ENCODE results near the gene CBR3. TPM values are rescaled to one million over a fixed set of nuclear protein-coding genes. Genes with fewer than 3 reads are reported as not detected.

CBR3 gene
- total and polyA plus RNA-seq, 2 donors (not counting 1 experiment from before 2014, with no cell fraction given), result 1.9 to 11.3 TPM

DNA sequence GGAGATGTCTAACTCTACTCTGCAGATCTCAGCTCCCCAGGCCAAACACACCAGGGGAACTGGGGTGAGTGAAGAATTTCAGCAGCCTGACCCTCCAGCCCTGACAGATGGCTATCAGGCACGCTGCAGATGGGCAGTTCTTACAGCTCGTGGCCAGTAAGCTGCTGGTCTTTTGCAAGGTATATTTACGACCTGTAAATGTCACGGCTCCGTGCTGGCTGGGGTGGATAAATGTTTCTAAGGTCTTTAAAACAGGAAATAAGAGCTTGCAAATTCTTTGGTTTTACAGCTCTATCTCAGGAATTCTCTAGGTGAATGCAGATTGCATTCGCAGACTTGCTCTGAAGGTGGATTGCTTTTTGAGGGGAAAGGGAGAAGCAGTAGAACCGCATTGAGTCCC, 31.8 kb downstream of the CBR3 start:
- POLR2A ChIA-PET, result no interaction called here
- H3K4me3 ChIP-seq (ENCODE audit: control extremely low read depth in 1 of 5, extremely low read depth in 1 of 5, insufficient read depth in 1 of 5, low read depth in 2 of 5, low read length in 4 of 5), result no peak overlapping the region
- 94% methylated on average over 5 of the region's 7 CpGs for WGBS (ENCODE audit: insufficient coverage)
- H3K4me2 ChIP-seq (replicated peaks; ENCODE audit: low read depth, low read length, poor library complexity, severe bottlenecking), result no peak overlapping the region
- H3K4me3 Mint-ChIP-seq, result no peak overlapping the region
- H3K27ac ChIP-seq (ENCODE audit: low read length in 2 of 2), result no peak overlapping the region
- no peaks in the 10 kb centered on the region for H3K9me3 ChIP-seq (ENCODE audit: control extremely low read depth in 1 of 3, control insufficient read depth in 2 of 3, insufficient read depth in 1 of 3, low read length in 2 of 3)
- no peak overlapping the region for H3K27ac Mint-ChIP-seq
- peaks cover 0 to 50% of the 10 kb centered on the region in 2 experiments for H3K36me3 ChIP-seq (replicated peaks in 1 of 2; ENCODE audit: control extremely low read depth in 1 of 2, control insufficient read depth in 1 of 2, extremely low read depth in 1 of 2, insufficient read depth in 2 of 2, low read length in 1 of 2)
- no peaks in the 10 kb centered on the region for H3K27me3 Mint-ChIP-seq
- no peak overlapping the region for H2AFZ ChIP-seq (ENCODE audit: insufficient read depth, low read depth, low read length, poor library complexity, severe bottlenecking)
- no peak overlapping the region for H3K9ac ChIP-seq (ENCODE audit: low read length)
- ATAC-seq (ENCODE audit: low read depth) (no peak), DNase-seq (no peak)
- no peak for TF ChIP-seq EZH2 (IDR thresholded peaks at IDR 0.05; ENCODE audit: borderline replicate concordance, insufficient read depth, low read depth, low read length, poor library complexity, severe bottlenecking)
- TF ChIP-seq, protein P1, sequence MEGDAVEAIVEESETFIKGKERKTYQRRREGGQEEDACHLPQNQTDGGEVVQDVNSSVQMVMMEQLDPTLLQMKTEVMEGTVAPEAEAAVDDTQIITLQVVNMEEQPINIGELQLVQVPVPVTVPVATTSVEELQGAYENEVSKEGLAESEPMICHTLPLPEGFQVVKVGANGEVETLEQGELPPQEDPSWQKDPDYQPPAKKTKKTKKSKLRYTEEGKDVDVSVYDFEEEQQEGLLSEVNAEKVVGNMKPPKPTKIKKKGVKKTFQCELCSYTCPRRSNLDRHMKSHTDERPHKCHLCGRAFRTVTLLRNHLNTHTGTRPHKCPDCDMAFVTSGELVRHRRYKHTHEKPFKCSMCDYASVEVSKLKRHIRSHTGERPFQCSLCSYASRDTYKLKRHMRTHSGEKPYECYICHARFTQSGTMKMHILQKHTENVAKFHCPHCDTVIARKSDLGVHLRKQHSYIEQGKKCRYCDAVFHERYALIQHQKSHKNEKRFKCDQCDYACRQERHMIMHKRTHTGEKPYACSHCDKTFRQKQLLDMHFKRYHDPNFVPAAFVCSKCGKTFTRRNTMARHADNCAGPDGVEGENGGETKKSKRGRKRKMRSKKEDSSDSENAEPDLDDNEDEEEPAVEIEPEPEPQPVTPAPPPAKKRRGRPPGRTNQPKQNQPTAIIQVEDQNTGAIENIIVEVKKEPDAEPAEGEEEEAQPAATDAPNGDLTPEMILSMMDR (IDR thresholded peaks at IDR 0.05), result no peak
- no peaks in the 10 kb centered on the region for H3K27me3 ChIP-seq (replicated peaks in 1 of 4; ENCODE audit: control extremely low read depth in 1 of 4, control insufficient read depth in 3 of 4, insufficient read depth in 4 of 4, low read length in 3 of 4)
- CTCF ChIA-PET, result no interaction called here
- intact Hi-C loops (cut with micrococcal nuclease), result no loop called here
- peaks cover 0 to 4% of the 10 kb centered on the region in 2 donors for H3K4me1 ChIP-seq (ENCODE audit: control insufficient read depth in 2 of 2, insufficient read depth in 2 of 2, low read length in 2 of 2)
- H4K20me1 ChIP-seq (ENCODE audit: control insufficient read depth, insufficient read depth, low read length, poor library complexity, severe bottlenecking), result peaks cover 35% of the 10 kb centered on the region
- H3K9me3 Mint-ChIP-seq (ENCODE audit: insufficient read depth), result no peaks in the 10 kb centered on the region
- peaks cover 25% of the 10 kb centered on the region for H3K4me1 Mint-ChIP-seq
- H3K79me2 ChIP-seq (ENCODE audit: control insufficient read depth, insufficient read depth, low read length), result peaks cover 67% of the 10 kb centered on the region

DNA sequence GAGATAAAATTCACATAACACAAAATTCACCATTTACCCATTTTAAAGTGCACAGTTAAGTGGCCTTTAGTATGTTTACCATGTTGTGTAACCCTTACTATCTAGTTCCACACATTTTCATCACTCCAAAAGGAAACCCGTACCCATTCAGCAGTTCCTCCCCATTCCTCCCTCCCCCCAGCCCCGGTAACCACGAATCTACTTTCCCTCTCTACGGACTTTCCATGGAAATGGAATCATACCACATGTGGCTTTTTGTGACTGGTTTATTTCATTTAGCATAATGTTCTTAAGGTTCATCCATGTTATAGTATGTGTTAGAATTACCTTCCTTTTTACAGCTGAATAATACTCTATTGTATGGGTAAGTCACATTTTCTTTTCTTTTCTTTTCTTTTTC, 32.7 kb downstream of the CBR3 start:
- DNase-seq (no peak), ATAC-seq (ENCODE audit: low read depth) (no peak)
- POLR2A ChIA-PET, result no interaction called here
- Histone ChIP-seq H3K4me3 (ENCODE audit: control extremely low read depth in 1 of 5, extremely low read depth in 1 of 5, insufficient read depth in 1 of 5, low read depth in 2 of 5, low read length in 4 of 5) (no peak overlapping the region), H3K79me2 (ENCODE audit: control insufficient read depth, insufficient read depth, low read length) (peaks cover 63% of the 10 kb centered on the region), H3K4me1 (ENCODE audit: control insufficient read depth in 2 of 2, insufficient read depth in 2 of 2, low read length in 2 of 2) (peaks cover 0 to 4% of the 10 kb centered on the region in 2 donors), H3K4me2 (replicated peaks; ENCODE audit: low read depth, low read length, poor library complexity, severe bottlenecking) (no peak overlapping the region), H3K9me3 (ENCODE audit: control extremely low read depth in 1 of 3, control insufficient read depth in 2 of 3, insufficient read depth in 1 of 3, low read length in 2 of 3) (no peaks in the 10 kb centered on the region), H4K20me1 (ENCODE audit: control insufficient read depth, insufficient read depth, low read length, poor library complexity, severe bottlenecking) (peaks cover 34% of the 10 kb centered on the region), H3K27me3 (replicated peaks in 1 of 4; ENCODE audit: control extremely low read depth in 1 of 4, control insufficient read depth in 3 of 4, insufficient read depth in 4 of 4, low read length in 3 of 4) (no peaks in the 10 kb centered on the region), H3K27ac (ENCODE audit: low read length in 2 of 2) (no peak overlapping the region), H3K9ac (ENCODE audit: low read length) (no peak overlapping the region), H3K36me3 (replicated peaks in 1 of 2; ENCODE audit: control extremely low read depth in 1 of 2, control insufficient read depth in 1 of 2, extremely low read depth in 1 of 2, insufficient read depth in 2 of 2, low read length in 1 of 2) (peaks cover 0 to 48% of the 10 kb centered on the region in 2 experiments), H2AFZ (ENCODE audit: insufficient read depth, low read depth, low read length, poor library complexity, severe bottlenecking) (no peak overlapping the region)
- no peak overlapping the region for H3K27ac Mint-ChIP-seq
- no peaks in the 10 kb centered on the region for H3K27me3 Mint-ChIP-seq
- no peaks in the 10 kb centered on the region for H3K9me3 Mint-ChIP-seq (ENCODE audit: insufficient read depth)
- no peak for TF ChIP-seq EZH2 (IDR thresholded peaks at IDR 0.05; ENCODE audit: borderline replicate concordance, insufficient read depth, low read depth, low read length, poor library complexity, severe bottlenecking)
- TF ChIP-seq, protein P1 (IDR thresholded peaks at IDR 0.05), result no peak
- CTCF ChIA-PET, result no interaction called here
- no peak overlapping the region for H3K4me3 Mint-ChIP-seq
- no CpG with 5 or more reads among the region's 4 CpGs for WGBS (ENCODE audit: insufficient coverage)
- intact Hi-C loops (cut with micrococcal nuclease), result no loop called here
- H3K4me1 Mint-ChIP-seq, result peaks cover 27% of the 10 kb centered on the region
